WTC11 (cell line): ENCODE results near the gene TMEM145. TPM values are rescaled to one million over a fixed set of nuclear protein-coding genes. Genes with fewer than 3 reads are reported as not detected.

Source experiments
- ATAC-seq: fragments of 200-7000 bp; cut with Tn5 transposase; 2 replicates; pipeline ENCODE4 v1.10.0; 2021; ENCODE audit warnings: mild to moderate bottlenecking, moderate library complexity
- CTCF ChIA-PET: fragments of 300-600 bp; sonication (Branson Sonifier 250); formaldehyde crosslinking; loops from one replicate; lab custom pipeline; 2021; ENCODE audit warnings: antibody characterized with exemption; lab: Charles Lee
- POLR2A ChIA-PET: fragments of 350-600 bp; sonication (Branson Sonifier 250); formaldehyde crosslinking; loops from one replicate; lab custom pipeline; 2021; ENCODE audit warnings: antibody characterized with exemption; lab: Charles Lee
- DNase-seq: peaks from one replicate; pipeline ENCODE4 v3.0.0; 2021; ENCODE audit warnings: low spot score
- H3K27ac Mint-ChIP-seq: 2 replicates; pipeline ENCODE4 v1.8.0; 2021; ENCODE audit warnings: mixed read lengths
- H3K27me3 Mint-ChIP-seq: 2 replicates; pipeline ENCODE4 v1.8.0; 2021; ENCODE audit warnings: low read depth, mild to moderate bottlenecking, moderate library complexity, mixed read lengths
- H3K36me3 Mint-ChIP-seq: 2 replicates; pipeline ENCODE4 v1.8.0; 2021; ENCODE audit warnings: mixed read lengths
- H3K4me1 Mint-ChIP-seq: 2 replicates; pipeline ENCODE4 v1.8.0; 2022; ENCODE audit warnings: mixed read lengths
- H3K4me3 Mint-ChIP-seq: 2 replicates; pipeline ENCODE4 v1.8.0; 2021; ENCODE audit warnings: mild to moderate bottlenecking, moderate library complexity, mixed read lengths
- H3K9me3 Mint-ChIP-seq: 2 replicates; pipeline ENCODE4 v1.8.0; 2021; ENCODE audit warnings: mixed read lengths
- CBFB ChIP-seq: sonication (generic); formaldehyde crosslinking; IDR thresholded peaks from 2 replicates; pipeline ENCODE4 v1.8.1; 2022; ENCODE audit warnings: mild to moderate bottlenecking, low read depth, missing genetic modification reagents
- ELF4 ChIP-seq: sonication (generic); formaldehyde crosslinking; IDR thresholded peaks from 2 replicates; pipeline ENCODE4 v1.8.1; 2022; ENCODE audit warnings: low read depth, mild to moderate bottlenecking, moderate library complexity, missing genetic modification reagents
- ETV6 ChIP-seq: sonication (generic); formaldehyde crosslinking; IDR thresholded peaks from 2 replicates; pipeline ENCODE4 v1.8.1; 2022; ENCODE audit warnings: mild to moderate bottlenecking, missing genetic modification reagents
- GRHL2 ChIP-seq: fragments of 250-450 bp; sonication (Bioruptor Pico); IDR thresholded peaks from 2 replicates; pipeline ENCODE4 v1.8.0; 2022; ENCODE audit warnings: mild to moderate bottlenecking, moderate library complexity; ENCODE audit not compliant: insufficient replicate concordance, severe bottlenecking
- IRF2 ChIP-seq: sonication (generic); formaldehyde crosslinking; IDR thresholded peaks from 2 replicates; pipeline ENCODE4 v1.8.0; 2022; ENCODE audit warnings: low read depth, missing genetic modification reagents, borderline replicate concordance
- JUN ChIP-seq: sonication (generic); formaldehyde crosslinking; IDR thresholded peaks from 2 replicates; pipeline ENCODE4 v1.8.0; 2023; ENCODE audit warnings: mild to moderate bottlenecking, missing genetic modification reagents
- MAX ChIP-seq: sonication (generic); formaldehyde crosslinking; IDR thresholded peaks from 2 replicates; pipeline ENCODE4 v1.8.0; 2022; ENCODE audit warnings: mild to moderate bottlenecking, missing genetic modification reagents
- MYBL2 ChIP-seq: sonication (generic); formaldehyde crosslinking; IDR thresholded peaks from 2 replicates; pipeline ENCODE4 v1.8.1; 2023; ENCODE audit warnings: mild to moderate bottlenecking, moderate library complexity, missing genetic modification reagents
- NFE2L1 ChIP-seq: sonication (generic); formaldehyde crosslinking; IDR thresholded peaks from 2 replicates; pipeline ENCODE4 v1.8.1; 2023; ENCODE audit warnings: missing genetic modification reagents
- NR2C2 ChIP-seq: sonication (generic); formaldehyde crosslinking; IDR thresholded peaks from 2 replicates; pipeline ENCODE4 v1.8.0; 2022; ENCODE audit warnings: mild to moderate bottlenecking, missing genetic modification reagents
- USF2 ChIP-seq: sonication (generic); formaldehyde crosslinking; IDR thresholded peaks from 2 replicates; pipeline ENCODE4 v1.8.1; 2023; ENCODE audit warnings: mild to moderate bottlenecking, missing genetic modification reagents, moderate library complexity
- ZNF138 ChIP-seq: sonication (generic); formaldehyde crosslinking; conservative IDR thresholded peaks from 2 replicates; pipeline ENCODE4 v1.8.1; 2022; ENCODE audit warnings: mild to moderate bottlenecking, moderate library complexity, missing genetic modification reagents
- ZNF396 ChIP-seq: fragments of 250-450 bp; sonication (Bioruptor Pico); IDR thresholded peaks from 2 replicates; pipeline ENCODE4 v1.8.0; 2021; ENCODE audit warnings: mild to moderate bottlenecking, moderate library complexity, borderline replicate concordance
- ZNF671 ChIP-seq: fragments of 250-450 bp; sonication (Bioruptor Pico); IDR thresholded peaks from 2 replicates; pipeline ENCODE4 v1.8.0; 2021; ENCODE audit warnings: mild to moderate bottlenecking
- total RNA-seq: library from RNA; stranded (reverse); gene quantifications from 3 replicates; pipeline ENCODE4 v1.2.3, GENCODE V29; 2021
- TF ChIP-seq, protein P1 (sequence below): sonication (generic); formaldehyde crosslinking; IDR thresholded peaks from 2 replicates; pipeline ENCODE4 v1.8.1; 2023; ENCODE audit warnings: mild to moderate bottlenecking, missing genetic modification reagents, moderate library complexity
- TF ChIP-seq, protein P2 (sequence below): fragments of 250-450 bp; sonication (Bioruptor Pico); IDR thresholded peaks from 2 replicates; pipeline ENCODE4 v2.1.2; 2022; ENCODE audit warnings: mild to moderate bottlenecking, moderate library complexity
- TF ChIP-seq, protein P3 (sequence below): sonication (generic); formaldehyde crosslinking; IDR thresholded peaks from 2 replicates; pipeline ENCODE4 v1.8.0; 2022; ENCODE audit warnings: mild to moderate bottlenecking, missing genetic modification reagents
- TF ChIP-seq, protein P4 (sequence below): fragments of 250-450 bp; sonication (Bioruptor Pico); IDR thresholded peaks from 2 replicates; pipeline ENCODE4 v1.8.0; 2021; ENCODE audit warnings: mild to moderate bottlenecking

The TMEM145 gene
- total RNA-seq, 1 experiment from 2014 or later: 6.9 TPM

DNA sequence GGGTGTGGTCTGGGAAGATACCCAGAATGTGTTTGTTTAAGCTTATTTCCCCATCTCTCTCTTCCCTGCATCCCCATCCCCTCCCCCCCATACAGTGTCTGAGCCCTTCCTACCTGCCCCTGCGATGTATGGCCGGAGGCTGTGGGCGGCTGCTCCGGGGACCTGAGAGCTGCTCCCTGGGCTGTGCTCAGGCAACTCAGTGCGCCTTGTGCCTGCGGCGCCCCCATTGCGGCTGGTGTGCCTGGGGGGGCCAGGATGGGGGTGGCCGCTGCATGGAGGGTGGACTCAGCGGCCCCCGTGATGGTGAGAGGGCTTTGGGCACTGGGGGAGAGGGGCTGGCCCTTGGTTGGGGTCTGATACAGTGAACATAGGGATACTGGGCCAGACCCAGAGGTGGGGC lies 55.3 kb downstream of the TMEM145 start:
- DNase-seq (no peak), ATAC-seq (no peak)
- Mint-ChIP-seq H3K4me3 (no peak overlapping the region), H3K9me3 (peaks cover 16% of the 10 kb centered on the region), H3K36me3 (peaks cover 32% of the 10 kb centered on the region), H3K27ac (no peak overlapping the region), H3K4me1 (peaks cover 58% of the 10 kb centered on the region), H3K27me3 (no peaks in the 10 kb centered on the region)
- ChIA-PET POLR2A (no interaction called here), CTCF (interaction anchor here (1.8 kb wide), 1 partner anchor 25 kb away, joined by 5 read pairs; no protein-coding TSS in a partner anchor)
- TF ChIP-seq MAX (CRISPR knock-in tag) (no peak), USF2 (CRISPR knock-in tag) (no peak), NR2C2 (CRISPR knock-in tag) (no peak), JUN (CRISPR knock-in tag) (no peak), GRHL2 (CRISPR knock-in tag) (no peak), CBFB (no peak)
- TF ChIP-seq, protein P1, sequence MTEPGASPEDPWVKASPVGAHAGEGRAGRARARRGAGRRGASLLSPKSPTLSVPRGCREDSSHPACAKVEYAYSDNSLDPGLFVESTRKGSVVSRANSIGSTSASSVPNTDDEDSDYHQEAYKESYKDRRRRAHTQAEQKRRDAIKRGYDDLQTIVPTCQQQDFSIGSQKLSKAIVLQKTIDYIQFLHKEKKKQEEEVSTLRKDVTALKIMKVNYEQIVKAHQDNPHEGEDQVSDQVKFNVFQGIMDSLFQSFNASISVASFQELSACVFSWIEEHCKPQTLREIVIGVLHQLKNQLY (CRISPR knock-in tag): no peak
- TF ChIP-seq, protein P2, sequence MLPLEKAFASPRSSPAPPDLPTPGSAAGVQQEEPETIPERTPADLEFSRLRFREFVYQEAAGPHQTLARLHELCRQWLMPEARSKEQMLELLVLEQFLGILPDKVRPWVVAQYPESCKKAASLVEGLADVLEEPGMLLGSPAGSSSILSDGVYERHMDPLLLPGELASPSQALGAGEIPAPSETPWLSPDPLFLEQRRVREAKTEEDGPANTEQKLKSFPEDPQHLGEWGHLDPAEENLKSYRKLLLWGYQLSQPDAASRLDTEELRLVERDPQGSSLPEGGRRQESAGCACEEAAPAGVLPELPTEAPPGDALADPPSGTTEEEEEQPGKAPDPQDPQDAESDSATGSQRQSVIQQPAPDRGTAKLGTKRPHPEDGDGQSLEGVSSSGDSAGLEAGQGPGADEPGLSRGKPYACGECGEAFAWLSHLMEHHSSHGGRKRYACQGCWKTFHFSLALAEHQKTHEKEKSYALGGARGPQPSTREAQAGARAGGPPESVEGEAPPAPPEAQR (CRISPR knock-in tag): no peak

DNA sequence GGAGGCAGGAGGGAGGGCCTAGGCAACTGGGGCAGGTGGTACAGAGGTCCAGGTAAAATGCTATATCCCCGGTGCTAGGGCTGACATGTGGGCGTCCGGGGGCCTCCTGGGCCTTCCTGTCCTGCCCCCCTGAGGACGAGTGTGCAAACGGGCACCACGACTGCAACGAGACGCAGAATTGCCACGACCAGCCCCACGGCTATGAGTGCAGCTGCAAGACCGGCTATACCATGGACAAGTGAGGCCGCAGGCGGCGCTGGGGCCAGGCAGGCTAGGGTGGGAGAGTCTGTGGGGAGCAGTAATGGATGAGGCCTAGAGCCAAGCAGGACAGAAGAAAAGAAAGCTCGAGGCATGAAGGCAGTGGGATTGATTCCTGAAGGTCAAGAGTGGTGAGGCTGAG lies 55.7 kb downstream of the TMEM145 start:
- TF ChIP-seq CBFB (no peak), ZNF138 (CRISPR knock-in tag) (no peak), ETV6 (CRISPR knock-in tag) (no peak), MYBL2 (CRISPR knock-in tag) (no peak), ZNF396 (CRISPR knock-in tag) (no peak), ELF4 (CRISPR knock-in tag) (no peak), NFE2L1 (CRISPR knock-in tag) (no peak), ZNF671 (CRISPR knock-in tag) (no peak), IRF2 (CRISPR knock-in tag) (no peak)
- TF ChIP-seq, protein P3, sequence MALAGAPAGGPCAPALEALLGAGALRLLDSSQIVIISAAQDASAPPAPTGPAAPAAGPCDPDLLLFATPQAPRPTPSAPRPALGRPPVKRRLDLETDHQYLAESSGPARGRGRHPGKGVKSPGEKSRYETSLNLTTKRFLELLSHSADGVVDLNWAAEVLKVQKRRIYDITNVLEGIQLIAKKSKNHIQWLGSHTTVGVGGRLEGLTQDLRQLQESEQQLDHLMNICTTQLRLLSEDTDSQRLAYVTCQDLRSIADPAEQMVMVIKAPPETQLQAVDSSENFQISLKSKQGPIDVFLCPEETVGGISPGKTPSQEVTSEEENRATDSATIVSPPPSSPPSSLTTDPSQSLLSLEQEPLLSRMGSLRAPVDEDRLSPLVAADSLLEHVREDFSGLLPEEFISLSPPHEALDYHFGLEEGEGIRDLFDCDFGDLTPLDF (CRISPR knock-in tag): no peak
- TF ChIP-seq, protein P4, sequence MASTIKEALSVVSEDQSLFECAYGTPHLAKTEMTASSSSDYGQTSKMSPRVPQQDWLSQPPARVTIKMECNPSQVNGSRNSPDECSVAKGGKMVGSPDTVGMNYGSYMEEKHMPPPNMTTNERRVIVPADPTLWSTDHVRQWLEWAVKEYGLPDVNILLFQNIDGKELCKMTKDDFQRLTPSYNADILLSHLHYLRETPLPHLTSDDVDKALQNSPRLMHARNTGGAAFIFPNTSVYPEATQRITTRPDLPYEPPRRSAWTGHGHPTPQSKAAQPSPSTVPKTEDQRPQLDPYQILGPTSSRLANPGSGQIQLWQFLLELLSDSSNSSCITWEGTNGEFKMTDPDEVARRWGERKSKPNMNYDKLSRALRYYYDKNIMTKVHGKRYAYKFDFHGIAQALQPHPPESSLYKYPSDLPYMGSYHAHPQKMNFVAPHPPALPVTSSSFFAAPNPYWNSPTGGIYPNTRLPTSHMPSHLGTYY (CRISPR knock-in tag): no peak
- no peak for ATAC-seq
- H3K9me3 Mint-ChIP-seq: peaks cover 12% of the 10 kb centered on the region
- POLR2A ChIA-PET: no interaction called here
- H3K27me3 Mint-ChIP-seq: no peaks in the 10 kb centered on the region
- no peak overlapping the region for H3K4me3 Mint-ChIP-seq
- peaks cover 28% of the 10 kb centered on the region for H3K36me3 Mint-ChIP-seq
- no peak for DNase-seq
- CTCF ChIA-PET: interaction anchor here (1.8 kb wide), 1 partner anchor 25 kb away, joined by 5 read pairs; no protein-coding TSS in a partner anchor
- peaks cover 58% of the 10 kb centered on the region for H3K4me1 Mint-ChIP-seq
- peak overlapping the region; percentile 73; the same call in 1 of the 2 replicates for H3K27ac Mint-ChIP-seq
